Endothelial cell (in vitro differentiated cells): ENCODE data around the gene ARHGEF11. TPM values are rescaled to one million over a fixed set of nuclear protein-coding genes. Genes with fewer than 3 reads are reported as not detected.
"Not testable (repeated sequence)": the region's sequence is repeated elsewhere in the genome, so short reads cannot be mapped to it uniquely, and the experiment has no call there.

Experiments used
- DNase-seq: peaks from one replicate; pipeline ENCODE4 v3.0.0; 2021; ENCODE audit warnings: low spot score
- H3K27ac Mint-ChIP-seq: one replicate; pipeline ENCODE4 v1.8.0; 2021; ENCODE audit warnings: mixed read lengths, inconsistent platforms; ENCODE audit not compliant: unreplicated experiment
- H3K27me3 Mint-ChIP-seq: one replicate; pipeline ENCODE4 v1.8.0; 2021; ENCODE audit warnings: mild to moderate bottlenecking, moderate library complexity, mixed read lengths, inconsistent platforms; ENCODE audit not compliant: unreplicated experiment
- H3K36me3 Mint-ChIP-seq: one replicate; pipeline ENCODE4 v1.8.0; 2021; ENCODE audit warnings: mild to moderate bottlenecking, low read depth, mixed read lengths, inconsistent platforms; ENCODE audit not compliant: unreplicated experiment
- H3K4me1 Mint-ChIP-seq: one replicate; pipeline ENCODE4 v1.8.0; 2021; ENCODE audit warnings: mild to moderate bottlenecking, mixed read lengths, inconsistent platforms; ENCODE audit not compliant: unreplicated experiment
- H3K4me3 Mint-ChIP-seq: one replicate; pipeline ENCODE4 v1.8.0; 2021; ENCODE audit warnings: mild to moderate bottlenecking, mixed read lengths, inconsistent platforms; ENCODE audit not compliant: unreplicated experiment
- H3K9me3 Mint-ChIP-seq: one replicate; pipeline ENCODE4 v1.8.0; 2021; ENCODE audit warnings: mixed read lengths, inconsistent platforms; ENCODE audit not compliant: unreplicated experiment
- total RNA-seq: library from RNA; stranded (reverse); fragmentation: NEBNext Ultra II Directional; extraction: Animal tissue kit (Norgen Biotek cat#: 25700); gene quantifications from one replicate; pipeline ENCODE4 v1.2.1, GENCODE V29; 2021; ENCODE audit not compliant: unreplicated experiment
- TF ChIP-seq, protein P1 (sequence below): fragments of 200-600 bp; sonication (generic); IDR thresholded peaks from one replicate; pipeline ENCODE4 v1.5.0; 2021; ENCODE audit warnings: antibody characterized with exemption; ENCODE audit not compliant: unreplicated experiment

ARHGEF11 gene
- total RNA-seq, 1 donor from 2014 or later = 48.4 TPM

GRCh38 chr1:157080714-157081113 is 35.2 kb upstream of the ARHGEF11 start:
- Mint-ChIP-seq H3K9me3 (no peaks in the 10 kb centered on the region), H3K27ac (no peak overlapping the region), H3K36me3 (no peaks in the 10 kb centered on the region), H3K27me3 (no peaks in the 10 kb centered on the region), H3K4me1 (no peaks in the 10 kb centered on the region), H3K4me3 (no peak overlapping the region)
- TF ChIP-seq, protein P1, sequence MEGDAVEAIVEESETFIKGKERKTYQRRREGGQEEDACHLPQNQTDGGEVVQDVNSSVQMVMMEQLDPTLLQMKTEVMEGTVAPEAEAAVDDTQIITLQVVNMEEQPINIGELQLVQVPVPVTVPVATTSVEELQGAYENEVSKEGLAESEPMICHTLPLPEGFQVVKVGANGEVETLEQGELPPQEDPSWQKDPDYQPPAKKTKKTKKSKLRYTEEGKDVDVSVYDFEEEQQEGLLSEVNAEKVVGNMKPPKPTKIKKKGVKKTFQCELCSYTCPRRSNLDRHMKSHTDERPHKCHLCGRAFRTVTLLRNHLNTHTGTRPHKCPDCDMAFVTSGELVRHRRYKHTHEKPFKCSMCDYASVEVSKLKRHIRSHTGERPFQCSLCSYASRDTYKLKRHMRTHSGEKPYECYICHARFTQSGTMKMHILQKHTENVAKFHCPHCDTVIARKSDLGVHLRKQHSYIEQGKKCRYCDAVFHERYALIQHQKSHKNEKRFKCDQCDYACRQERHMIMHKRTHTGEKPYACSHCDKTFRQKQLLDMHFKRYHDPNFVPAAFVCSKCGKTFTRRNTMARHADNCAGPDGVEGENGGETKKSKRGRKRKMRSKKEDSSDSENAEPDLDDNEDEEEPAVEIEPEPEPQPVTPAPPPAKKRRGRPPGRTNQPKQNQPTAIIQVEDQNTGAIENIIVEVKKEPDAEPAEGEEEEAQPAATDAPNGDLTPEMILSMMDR = no peak
- DNase-seq = no peak

GRCh38 chr1:157077394-157077793 is 31.9 kb upstream of the ARHGEF11 start:
- TF ChIP-seq, protein P1 = no peak
- no peaks in the 10 kb centered on the region for H3K36me3 Mint-ChIP-seq
- H3K27ac Mint-ChIP-seq = no peak overlapping the region
- no peaks in the 10 kb centered on the region for H3K9me3 Mint-ChIP-seq
- no peak overlapping the region for H3K4me3 Mint-ChIP-seq
- H3K27me3 Mint-ChIP-seq = no peaks in the 10 kb centered on the region
- H3K4me1 Mint-ChIP-seq = no peaks in the 10 kb centered on the region
- DNase-seq = no peak

GRCh38 chr1:157073944-157074685 is 28.6 kb upstream of the ARHGEF11 start:
- no peaks in the 10 kb centered on the region for H3K36me3 Mint-ChIP-seq
- no peaks in the 10 kb centered on the region for H3K27me3 Mint-ChIP-seq
- no peaks in the 10 kb centered on the region for H3K4me1 Mint-ChIP-seq
- peak; percentile 73 for DNase-seq
- no peak overlapping the region for H3K27ac Mint-ChIP-seq
- TF ChIP-seq, protein P1 = peak; percentile 33
- no peak overlapping the region for H3K4me3 Mint-ChIP-seq
- H3K9me3 Mint-ChIP-seq = no peaks in the 10 kb centered on the region

- TF ChIP-seq, protein P1 = no peak
- no peaks in the 10 kb centered on the region for H3K36me3 Mint-ChIP-seq
- H3K4me3 Mint-ChIP-seq = no peak overlapping the region
- H3K4me1 Mint-ChIP-seq = peaks cover 6% of the 10 kb centered on the region
- peaks cover 2% of the 10 kb centered on the region for H3K27me3 Mint-ChIP-seq
- no peak overlapping the region for H3K27ac Mint-ChIP-seq
- DNase-seq = no peak
- no peaks in the 10 kb centered on the region for H3K9me3 Mint-ChIP-seq
Measured at GRCh38 chr1:157069601-157070000, 24.1 kb upstream of the ARHGEF11 start.

DNA sequence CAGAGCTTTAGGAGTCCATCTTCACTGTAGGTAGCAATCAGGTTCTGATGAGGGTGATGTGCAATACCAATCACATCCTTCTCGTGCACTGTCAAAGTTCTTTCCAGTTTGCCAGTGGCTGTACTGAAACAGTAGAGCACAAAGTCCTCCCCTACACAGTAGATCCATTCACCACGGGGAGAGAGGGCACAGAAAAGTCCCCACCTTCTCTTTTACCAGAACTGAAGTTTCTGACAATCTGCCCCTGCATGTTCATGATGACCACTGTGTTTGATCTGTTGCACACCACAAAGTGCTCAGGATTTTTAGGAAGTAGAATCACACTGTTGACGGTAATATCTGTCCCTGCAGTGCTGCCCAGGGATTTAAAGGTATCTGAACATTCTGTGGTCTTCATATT is 13.7 kb upstream of the ARHGEF11 start:
- not testable (repeated sequence) for DNase-seq, H3K9me3 Mint-ChIP-seq, H3K27me3 Mint-ChIP-seq, H3K4me3 Mint-ChIP-seq, H3K36me3 Mint-ChIP-seq, H3K27ac Mint-ChIP-seq, H3K4me1 Mint-ChIP-seq
